LHCN-M2 (cell line): ENCODE data around the gene RNASE8. TPM values are rescaled to one million over a fixed set of nuclear protein-coding genes. Genes with fewer than 3 reads are reported as not detected.
"Not testable (repeated sequence)": the region's sequence is repeated elsewhere in the genome, so short reads cannot be mapped to it uniquely, and the experiment has no call there.

Experiments used
- DNase-seq: peaks from one replicate; pipeline ENCODE4 v3.0.0-alpha.2; 2012; ENCODE audit warnings: low read depth
- polyA plus RNA-seq: library from polyadenylated mRNA; unstranded; fragments of >200 nt; gene quantifications from one replicate; pipeline ENCODE4 v1.2.1, GENCODE V29; 2012; ENCODE audit warnings: missing spikeins
- total RNA-seq: library from RNA; depleted of rRNA; stranded (reverse); fragments of >200 nt; gene quantifications from 2 replicates; pipeline ENCODE4 v1.2.3, GENCODE V29; 2014; rRNA removed

RNASE8 gene
- not detected in 2 replicates for total RNA-seq
- polyA plus RNA-seq: not detected

- peak; percentile 26 for DNase-seq
Observed at GRCh38 chr14:21057803-21058675, at the start of gene RNASE8. Gene RNASE8 (plus strand): TSS chr14:21057822. CDS start chr14:21057893, 71 bp downstream.

- DNase-seq: not testable (repeated sequence)
Observed at GRCh38 chr14:21009721-21010120, 47.9 kb upstream of the RNASE8 start.

GRCh38 chr14:21011136-21011535, 46.5 kb upstream of the RNASE8 start:
- DNase-seq: no peak

- DNase-seq: peak; percentile 84
Observed at GRCh38 chr14:21014761-21015190, 42.8 kb upstream of the RNASE8 start.

- no peak for DNase-seq
Observed at GRCh38 chr14:21015312-21015711, 42.3 kb upstream of the RNASE8 start.

- DNase-seq: no peak
Observed at GRCh38 chr14:21016413-21017190, 41.0 kb upstream of the RNASE8 start.

GRCh38 chr14:21017528-21018245, 39.9 kb upstream of the RNASE8 start:
- no peak for DNase-seq

- DNase-seq: no peak
Observed at GRCh38 chr14:21018286-21018685, 39.3 kb upstream of the RNASE8 start.

GRCh38 chr14:21018781-21019180, 38.8 kb upstream of the RNASE8 start:
- DNase-seq: no peak

GRCh38 chr14:21019366-21019765, 38.3 kb upstream of the RNASE8 start:
- DNase-seq: no peak

GRCh38 chr14:21020977-21021545, 36.6 kb upstream of the RNASE8 start:
- no peak for DNase-seq

GRCh38 chr14:21022686-21023085, 34.9 kb upstream of the RNASE8 start:
- DNase-seq: no peak

GRCh38 chr14:21023174-21023573, 34.4 kb upstream of the RNASE8 start:
- DNase-seq: no peak

GRCh38 chr14:21023817-21024584, 33.6 kb upstream of the RNASE8 start:
- no peak for DNase-seq

GRCh38 chr14:21024585-21025370, 32.8 kb upstream of the RNASE8 start, which contains the start of gene NDRG2:
Gene NDRG2 (minus strand): TSS chr14:21025061. CDS start chr14:21023315, 1,746 bp downstream.
- DNase-seq: no peak

- DNase-seq: no peak
Observed at GRCh38 chr14:21025371-21026273, 32.0 kb upstream of the RNASE8 start.

GRCh38 chr14:21026274-21026987, 31.2 kb upstream of the RNASE8 start:
- no peak for DNase-seq

GRCh38 chr14:21026988-21027315, 30.7 kb upstream of the RNASE8 start:
- no peak for DNase-seq
